ENCODE results near the gene MRTFB. TPM values are rescaled to one million over a fixed set of nuclear protein-coding genes. Genes with fewer than 3 reads are reported as not detected.
"Not testable (repeated sequence)": the region's sequence is repeated elsewhere in the genome, so short reads cannot be mapped to it uniquely, and the experiment has no call there.

Gene MRTFB
- polyA plus RNA-seq, 1 experiment = 6.2 TPM

- CTCF ChIA-PET = interaction anchor here (0.6 kb wide), 1 partner anchor 522 kb away, joined by 3 read pairs; no protein-coding TSS in a partner anchor
- no peaks in the 10 kb centered on the region for H3K36me3 ChIP-seq (ENCODE audit: control insufficient read depth, insufficient read depth, low read length)
- POLR2A ChIA-PET = no interaction called here
Observed at GRCh38 chr16:14041164-14041563, 30.0 kb upstream of the MRTFB start.

GRCh38 chr16:14042706-14043105, 28.4 kb upstream of the MRTFB start:
- H3K36me3 ChIP-seq (ENCODE audit: control insufficient read depth, insufficient read depth, low read length) = no peaks in the 10 kb centered on the region
- H3K27me3 ChIP-seq (ENCODE audit: control insufficient read depth, insufficient read depth, low read length) = 0 out of 2 replicates have a peak, but pooled peaks cover 2% of the 10 kb centered on the region
- ChIA-PET CTCF (no interaction called here), POLR2A (no interaction called here)
- H3K4me3 ChIP-seq (ENCODE audit: low read depth, low read length) = no peak overlapping the region
- no peak for TF ChIP-seq CTCF (IDR thresholded peaks at IDR 0.05; ENCODE audit: insufficient read depth, low read depth, low read length)
- no peak for DNase-seq (ENCODE audit: low read depth)

More at GRCh38 chr16:14041164-14041563, 30.0 kb upstream of the MRTFB start:
- Histone ChIP-seq H3K4me3 (ENCODE audit: low read depth, low read length) (no peak overlapping the region), H3K27me3 (ENCODE audit: control insufficient read depth, insufficient read depth, low read length) (no peaks in the 10 kb centered on the region)
- no peak for DNase-seq (ENCODE audit: low read depth)
- no peak for TF ChIP-seq CTCF (IDR thresholded peaks at IDR 0.05; ENCODE audit: insufficient read depth, low read depth, low read length)

GRCh38 chr16:14043278-14043677, 27.8 kb upstream of the MRTFB start:
- H3K36me3 ChIP-seq (ENCODE audit: control insufficient read depth, insufficient read depth, low read length) = no peaks in the 10 kb centered on the region
- H3K27me3 ChIP-seq (ENCODE audit: control insufficient read depth, insufficient read depth, low read length) = 0 out of 2 replicates have a peak, but pooled peaks cover 2% of the 10 kb centered on the region
- CTCF ChIA-PET = no interaction called here
- POLR2A ChIA-PET = interaction anchor here (0.6 kb wide), 1 partner anchor 98 kb away, joined by 3 read pairs; no protein-coding TSS in a partner anchor
- no peak for DNase-seq (ENCODE audit: low read depth)
- no peak overlapping the region for H3K4me3 ChIP-seq (ENCODE audit: low read depth, low read length)
- TF ChIP-seq CTCF (IDR thresholded peaks at IDR 0.05; ENCODE audit: insufficient read depth, low read depth, low read length) = no peak

- no peak for TF ChIP-seq CTCF (IDR thresholded peaks at IDR 0.05; ENCODE audit: insufficient read depth, low read depth, low read length)
- H3K27me3 ChIP-seq (ENCODE audit: control insufficient read depth, insufficient read depth, low read length) = 0 out of 2 replicates have a peak, but pooled peaks cover 2% of the 10 kb centered on the region
- CTCF ChIA-PET = no interaction called here
- DNase-seq (ENCODE audit: low read depth) = no peak
- no peaks in the 10 kb centered on the region for H3K36me3 ChIP-seq (ENCODE audit: control insufficient read depth, insufficient read depth, low read length)
- POLR2A ChIA-PET = interaction anchor here (0.6 kb wide), 1 partner anchor 99 kb away, joined by 3 read pairs; no protein-coding TSS in a partner anchor
- no peak overlapping the region for H3K4me3 ChIP-seq (ENCODE audit: low read depth, low read length)
Observed at GRCh38 chr16:14043793-14044192, 27.3 kb upstream of the MRTFB start.

- CTCF ChIA-PET = interaction anchor here (1.1 kb wide), 1 partner anchor 13 kb away, joined by 3 read pairs; no protein-coding TSS in a partner anchor
- H3K36me3 ChIP-seq (ENCODE audit: control insufficient read depth, insufficient read depth, low read length); H3K4me3 ChIP-seq (ENCODE audit: low read depth, low read length); H3K27me3 ChIP-seq (ENCODE audit: control insufficient read depth, insufficient read depth, low read length); DNase-seq (ENCODE audit: low read depth); POLR2A ChIA-PET: not testable (repeated sequence)
Observed at GRCh38 chr16:14047121-14047859, 23.8 kb upstream of the MRTFB start.
